Stomach (tissue), 9 donors: ENCODE data around the gene SMIM15. TPM values are rescaled to one million over a fixed set of nuclear protein-coding genes. Genes with fewer than 3 reads are reported as not detected.

Experiments used
- DNase-seq, 2 donors: peaks; one replicate each; pipeline versions ENCODE4 v3.0.0 to v3.0.0-alpha.2; 2013 to 2019
- H3K27ac ChIP-seq, 5 donors: fragments of 200-600 bp in 4 of 5; sonication (generic) in 4 of 5; one replicate each; pipeline ENCODE4 v1.5.1; 2013 to 2019; ENCODE audit warnings: mild to moderate bottlenecking in 1 of 5, moderate library complexity in 1 of 5
- H3K27me3 ChIP-seq, 3 donors: fragments of 200-600 bp; sonication (generic); one replicate each; pipeline ENCODE4 v1.5.1; 2017 to 2019; ENCODE audit warnings: mixed run types in 1 of 3
- H3K36me3 ChIP-seq, 4 donors: fragments of 200-600 bp; sonication (generic); 1 replicate in 3 of 4; 2 replicates in 1 of 4; pipeline ENCODE4 v1.5.1; 2016 to 2019
- H3K4me1 ChIP-seq, 4 donors: fragments of 200-600 bp; sonication (generic); one replicate each; pipeline ENCODE4 v1.5.1; 2016 to 2019
- H3K4me3 ChIP-seq, 4 donors: fragments of 200-600 bp; sonication (generic) in 3 of 4; one replicate each; pipeline ENCODE4 v1.5.1; 2016 to 2019; ENCODE audit warnings: mild to moderate bottlenecking in 1 of 4
- H3K9me3 ChIP-seq, 4 donors: fragments of 200-600 bp; sonication (generic); one replicate each; pipeline ENCODE4 v1.5.1; 2016 to 2019
- EP300 ChIP-seq: sonication (generic); formaldehyde crosslinking; IDR thresholded peaks from one replicate; pipeline ENCODE4 v1.6.1; 2017; ENCODE audit warnings: antibody characterized with exemption
- POLR2A ChIP-seq, 4 donors: fragments of 450-650 bp; IDR thresholded peaks; one replicate each; pipeline ENCODE4 v1.6.1; 2016; ENCODE audit warnings: antibody characterized with exemption in 4 of 4, control low read depth in 2 of 4, mild to moderate bottlenecking in 1 of 4, moderate library complexity in 1 of 4
- POLR2AphosphoS5 ChIP-seq, 3 donors: sonication (generic); formaldehyde crosslinking; IDR thresholded peaks; one replicate each; pipeline ENCODE4 v1.6.1; 2016; ENCODE audit warnings: antibody characterized with exemption in 3 of 3
- WGBS, 5 donors: extraction: QIAGEN DNeasy Blood & Tissue Kit in 3 of 5; methylation state at CpG; one replicate each; pipeline versions ENCODE4 v1.1.5 to v1.1.7; 2013 to 2018; 5-methylcytosine and 5-hydroxymethylcytosine counted together
- intact Hi-C: fragments of 100-400 bp; cut with DNase I; formaldehyde crosslinking; loops from one replicate; pipeline ENCODE4 v1.15.1; 2023; ENCODE audit warnings: low total_unique reads
- polyA plus RNA-seq, 3 donors: library from polyadenylated mRNA; stranded (reverse); fragments of 200-250 nt; gene quantifications; one replicate each; pipeline ENCODE4 v1.2.3, GENCODE V29; 2013
- total RNA-seq, 5 donors: library from RNA; depleted of rRNA; stranded (reverse); fragments of >200 nt; gene quantifications; one replicate each; pipeline versions ENCODE4 v1.1.0 to v1.2.3, GENCODE V29; 2014 to 2016
- TF ChIP-seq, protein P1 (sequence below), 7 experiments: fragments of 450-650 bp in 4 of 7; fragments of 200-600 bp in 3 of 7; sonication (generic) in 3 of 7; IDR thresholded peaks; one replicate each; pipeline ENCODE4 v1.5.1; 2016 to 2019; ENCODE audit warnings: antibody characterized with exemption in 7 of 7, control low read depth in 2 of 7, mild to moderate bottlenecking in 1 of 7
- donor health status: healthy with polysubstance abuse.
- donor health status: Bipolar disorder and iron deficiency.
- donor health status: healthy.

The SMIM15 gene
- total and polyA plus RNA-seq, 8 donors = 21.6 to 60.8 (median 29.9) TPM

DNA sequence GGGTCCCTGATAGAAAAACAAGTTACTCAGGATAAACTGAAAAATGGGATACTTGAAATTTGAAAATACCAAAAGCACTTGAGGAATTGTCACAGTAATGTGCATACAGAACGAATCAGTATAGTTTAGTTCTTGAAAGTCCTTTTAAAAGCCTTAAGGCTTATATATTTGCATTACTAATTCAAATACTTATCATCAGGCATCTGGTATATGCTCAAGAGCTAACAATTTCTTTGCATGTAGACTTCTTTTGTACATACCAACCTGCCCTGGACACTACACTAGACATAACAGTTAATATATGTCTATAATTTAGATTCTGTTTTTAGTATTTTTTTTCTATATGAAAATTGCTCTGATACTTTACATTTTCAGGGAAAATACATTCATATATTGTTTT lies 43.2 kb downstream of the SMIM15 start:
- Histone ChIP-seq H3K4me1 (no peaks in the 10 kb centered on the region), H3K36me3 (peaks cover 0 to 3% (median 0%) of the 10 kb centered on the region in 4 donors), H3K4me3 (no peak overlapping the region), H3K27ac (no peak overlapping the region), H3K27me3 (no peaks in the 10 kb centered on the region), H3K9me3 (no peaks in the 10 kb centered on the region)
- 88 to 94% (median 90%) methylated on average over 1 of the region's 1 CpG for WGBS, 5 donors
- DNase-seq = no peak
- intact Hi-C loops = no loop called here
- TF ChIP-seq EP300 = no peak
- no peak for TF ChIP-seq POLR2A (IDR thresholded peaks at IDR 0.05)
- TF ChIP-seq, protein P1, sequence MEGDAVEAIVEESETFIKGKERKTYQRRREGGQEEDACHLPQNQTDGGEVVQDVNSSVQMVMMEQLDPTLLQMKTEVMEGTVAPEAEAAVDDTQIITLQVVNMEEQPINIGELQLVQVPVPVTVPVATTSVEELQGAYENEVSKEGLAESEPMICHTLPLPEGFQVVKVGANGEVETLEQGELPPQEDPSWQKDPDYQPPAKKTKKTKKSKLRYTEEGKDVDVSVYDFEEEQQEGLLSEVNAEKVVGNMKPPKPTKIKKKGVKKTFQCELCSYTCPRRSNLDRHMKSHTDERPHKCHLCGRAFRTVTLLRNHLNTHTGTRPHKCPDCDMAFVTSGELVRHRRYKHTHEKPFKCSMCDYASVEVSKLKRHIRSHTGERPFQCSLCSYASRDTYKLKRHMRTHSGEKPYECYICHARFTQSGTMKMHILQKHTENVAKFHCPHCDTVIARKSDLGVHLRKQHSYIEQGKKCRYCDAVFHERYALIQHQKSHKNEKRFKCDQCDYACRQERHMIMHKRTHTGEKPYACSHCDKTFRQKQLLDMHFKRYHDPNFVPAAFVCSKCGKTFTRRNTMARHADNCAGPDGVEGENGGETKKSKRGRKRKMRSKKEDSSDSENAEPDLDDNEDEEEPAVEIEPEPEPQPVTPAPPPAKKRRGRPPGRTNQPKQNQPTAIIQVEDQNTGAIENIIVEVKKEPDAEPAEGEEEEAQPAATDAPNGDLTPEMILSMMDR (IDR thresholded peaks at IDR 0.05) = no peak
- TF ChIP-seq POLR2AphosphoS5 (IDR thresholded peaks at IDR 0.05) = no peak

DNA sequence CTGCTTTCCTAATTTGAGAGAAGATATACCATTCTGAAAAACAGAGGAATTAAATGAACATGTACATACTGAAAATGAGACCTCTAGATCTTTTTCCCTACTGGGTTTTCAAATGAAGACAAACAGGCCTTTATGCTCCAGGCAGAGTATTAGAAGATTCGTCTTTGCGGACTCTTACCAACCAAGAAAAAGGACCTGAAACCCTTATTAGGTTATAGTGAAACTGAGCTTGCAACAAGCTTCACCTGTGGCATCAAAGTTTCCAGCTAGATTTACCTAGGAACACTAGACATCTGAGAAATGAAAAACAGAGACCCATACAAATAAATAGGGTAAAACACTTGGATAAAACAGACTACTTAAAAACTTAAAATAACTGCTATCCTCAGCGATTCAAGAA lies 46.3 kb downstream of the SMIM15 start:
- TF ChIP-seq POLR2A (IDR thresholded peaks at IDR 0.05) = no peak
- H3K4me1 ChIP-seq = no peaks in the 10 kb centered on the region
- H3K9me3 ChIP-seq = no peaks in the 10 kb centered on the region
- 84 to 98% (median 97%) methylated on average over 3 of the region's 3 CpGs for WGBS, 5 donors
- intact Hi-C loops = no loop called here
- H3K27me3 ChIP-seq = no peaks in the 10 kb centered on the region
- no peak for DNase-seq
- no peak overlapping the region for H3K27ac ChIP-seq
- H3K36me3 ChIP-seq = peaks cover 0 to 3% (median 0%) of the 10 kb centered on the region in 4 donors
- no peak overlapping the region for H3K4me3 ChIP-seq

DNA sequence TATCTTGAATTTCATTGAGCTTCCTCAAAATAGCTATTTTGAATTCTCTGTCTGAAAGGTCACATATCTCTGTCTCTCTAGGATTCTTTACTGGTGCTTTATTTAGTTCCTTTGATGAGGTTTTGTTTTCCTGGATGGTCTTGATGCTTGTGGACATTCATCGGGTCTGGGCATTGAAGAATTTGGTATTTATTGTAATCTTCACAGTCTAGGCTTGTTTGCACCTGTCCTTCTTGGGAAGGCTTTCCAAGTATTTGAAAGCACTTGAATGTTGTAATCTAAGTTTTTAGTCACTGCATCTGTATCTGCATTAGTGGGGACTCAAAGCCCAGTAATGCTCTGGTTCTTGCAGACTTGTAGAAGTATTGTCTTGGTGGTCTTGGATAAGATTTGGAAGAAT lies 47.8 kb downstream of the SMIM15 start:
- H3K27me3 ChIP-seq = no peaks in the 10 kb centered on the region
- H3K27ac ChIP-seq = no peak overlapping the region
- H3K4me1 ChIP-seq = no peaks in the 10 kb centered on the region
- no peak overlapping the region for H3K4me3 ChIP-seq
- WGBS, 5 donors = 42 to 100% (median 95%) methylated on average over 1 of the region's 1 CpG
- TF ChIP-seq POLR2AphosphoS5 (IDR thresholded peaks at IDR 0.05) = no peak
- no peak for TF ChIP-seq POLR2A (IDR thresholded peaks at IDR 0.05)
- TF ChIP-seq EP300 = no peak
- TF ChIP-seq, protein P1 (IDR thresholded peaks at IDR 0.05) = no peak
- no peaks in the 10 kb centered on the region for H3K9me3 ChIP-seq
- intact Hi-C loops = no loop called here
- DNase-seq = no peak
- peaks cover 0 to 3% (median 0%) of the 10 kb centered on the region in 4 donors for H3K36me3 ChIP-seq

Other genes with a start within 250 kb of the SMIM15 start
- gene ERCC8, start 217.4 kb downstream of the SMIM15 start, total RNA-seq = 10 to 100 TPM in 2 of 5 donors, 1 to 10 TPM in 1, not detected in 2; 4.9 to 19.1 (median 13.9) TPM
- 1 to 10 TPM; 3.5 to 6.3 (median 4.0) TPM for gene ERCC8, start 217.4 kb downstream of the SMIM15 start, polyA plus RNA-seq
- 10 to 100 TPM in 4 of 5 donors, 1 to 10 TPM in 1; 3.5 to 34.8 (median 15.2) TPM for gene NDUFAF2, start 217.3 kb downstream of the SMIM15 start, total RNA-seq
- gene NDUFAF2, start 217.3 kb downstream of the SMIM15 start, polyA plus RNA-seq = 10 to 100 TPM; 45.6 to 61.9 (median 59.1) TPM
- gene ZSWIM6, start 169.8 kb upstream of the SMIM15 start, total RNA-seq = 10 to 100 TPM; 14.5 to 39.3 (median 24.8) TPM
- 1 to 10 TPM; 2.9 to 4.6 (median 4.3) TPM for gene ZSWIM6, start 169.8 kb upstream of the SMIM15 start, polyA plus RNA-seq